ENCODE results near the gene MED4. TPM values are rescaled to one million over a fixed set of nuclear protein-coding genes. Genes with fewer than 3 reads are reported as not detected.

The MED4 gene
- total and polyA plus RNA-seq, 9 of the 15 experiments (the other 6 are each of a cell fraction or from before 2014, with no cell fraction given): 24.5 to 87.3 (median 58.3) TPM

DNA sequence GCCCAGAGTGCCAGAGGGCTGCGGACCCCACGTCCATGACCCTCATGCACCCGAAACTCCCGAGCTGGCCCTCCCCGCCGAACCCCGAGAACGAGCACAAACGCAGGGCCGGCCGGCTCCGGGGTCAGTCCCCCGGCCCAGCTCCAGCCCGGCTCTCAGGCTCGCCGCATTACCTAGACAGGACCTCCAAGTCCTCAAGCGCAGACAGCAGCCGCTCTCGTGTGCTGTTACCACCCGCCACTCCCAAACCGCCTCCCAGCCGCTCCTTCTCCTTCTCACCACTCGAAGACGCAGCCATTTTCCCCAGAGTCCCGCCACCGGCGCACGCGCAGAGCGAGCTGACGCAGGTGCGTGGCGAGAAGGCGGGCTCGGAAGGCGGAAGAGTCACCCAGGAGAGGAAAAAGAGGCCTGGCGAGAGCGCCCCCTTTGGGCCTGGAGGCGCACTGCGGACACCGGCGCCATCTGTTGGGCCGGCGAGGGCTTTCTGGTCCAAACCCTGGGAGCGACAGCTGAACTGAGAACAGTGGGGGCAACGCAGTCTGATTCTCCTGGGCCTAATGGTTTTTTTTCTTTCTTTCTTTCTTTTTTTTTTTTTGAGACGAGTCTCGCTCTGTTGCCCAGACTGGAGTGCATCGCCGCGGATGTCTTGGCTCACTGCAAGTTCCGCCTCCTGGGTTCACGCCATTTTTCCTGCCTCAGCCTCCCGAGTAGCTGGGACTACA lies at the start of gene MED4 (continued):
- TF ChIP-seq, protein P1, sequence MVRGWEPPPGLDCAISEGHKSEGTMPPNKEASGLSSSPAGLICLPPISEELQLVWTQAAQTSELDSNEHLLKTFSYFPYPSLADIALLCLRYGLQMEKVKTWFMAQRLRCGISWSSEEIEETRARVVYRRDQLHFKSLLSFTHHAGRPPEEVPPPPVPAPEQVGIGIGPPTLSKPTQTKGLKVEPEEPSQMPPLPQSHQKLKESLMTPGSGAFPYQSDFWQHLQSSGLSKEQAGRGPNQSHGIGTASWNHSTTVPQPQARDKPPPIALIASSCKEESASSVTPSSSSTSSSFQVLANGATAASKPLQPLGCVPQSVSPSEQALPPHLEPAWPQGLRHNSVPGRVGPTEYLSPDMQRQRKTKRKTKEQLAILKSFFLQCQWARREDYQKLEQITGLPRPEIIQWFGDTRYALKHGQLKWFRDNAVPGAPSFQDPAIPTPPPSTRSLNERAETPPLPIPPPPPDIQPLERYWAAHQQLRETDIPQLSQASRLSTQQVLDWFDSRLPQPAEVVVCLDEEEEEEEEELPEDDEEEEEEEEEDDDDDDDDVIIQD (CRISPR knock-in tag; IDR thresholded peaks at IDR 0.05): no peak
- TF ChIP-seq EP400 (IDR thresholded peaks at IDR 0.05) (peak; percentile 88), ZNF3 (CRISPR knock-in tag; IDR thresholded peaks at IDR 0.05) (no peak), HNRNPK (IDR thresholded peaks at IDR 0.05; ENCODE audit: low read depth, low read length, poor library complexity, severe bottlenecking) (no peak), L3MBTL2 (IDR thresholded peaks at IDR 0.05) (peak; percentile 61), TCFL5 (CRISPR knock-in tag; conservative IDR thresholded peaks at IDR 0.05) (no peak), GTF2E2 (tag; IDR thresholded peaks at IDR 0.05) (peak; percentile 68; the same call in 1 of the 2 replicates), PTRF (tag; IDR thresholded peaks at IDR 0.05) (no peak), RAD21 (CRISPR knock-in tag; conservative IDR thresholded peaks at IDR 0.05 in 1 of 2, IDR thresholded peaks at IDR 0.05 in 1 of 2) (peak; percentile 45 to 54; a peak in 3 of 4 replicates)
- TF ChIP-seq, protein P2, sequence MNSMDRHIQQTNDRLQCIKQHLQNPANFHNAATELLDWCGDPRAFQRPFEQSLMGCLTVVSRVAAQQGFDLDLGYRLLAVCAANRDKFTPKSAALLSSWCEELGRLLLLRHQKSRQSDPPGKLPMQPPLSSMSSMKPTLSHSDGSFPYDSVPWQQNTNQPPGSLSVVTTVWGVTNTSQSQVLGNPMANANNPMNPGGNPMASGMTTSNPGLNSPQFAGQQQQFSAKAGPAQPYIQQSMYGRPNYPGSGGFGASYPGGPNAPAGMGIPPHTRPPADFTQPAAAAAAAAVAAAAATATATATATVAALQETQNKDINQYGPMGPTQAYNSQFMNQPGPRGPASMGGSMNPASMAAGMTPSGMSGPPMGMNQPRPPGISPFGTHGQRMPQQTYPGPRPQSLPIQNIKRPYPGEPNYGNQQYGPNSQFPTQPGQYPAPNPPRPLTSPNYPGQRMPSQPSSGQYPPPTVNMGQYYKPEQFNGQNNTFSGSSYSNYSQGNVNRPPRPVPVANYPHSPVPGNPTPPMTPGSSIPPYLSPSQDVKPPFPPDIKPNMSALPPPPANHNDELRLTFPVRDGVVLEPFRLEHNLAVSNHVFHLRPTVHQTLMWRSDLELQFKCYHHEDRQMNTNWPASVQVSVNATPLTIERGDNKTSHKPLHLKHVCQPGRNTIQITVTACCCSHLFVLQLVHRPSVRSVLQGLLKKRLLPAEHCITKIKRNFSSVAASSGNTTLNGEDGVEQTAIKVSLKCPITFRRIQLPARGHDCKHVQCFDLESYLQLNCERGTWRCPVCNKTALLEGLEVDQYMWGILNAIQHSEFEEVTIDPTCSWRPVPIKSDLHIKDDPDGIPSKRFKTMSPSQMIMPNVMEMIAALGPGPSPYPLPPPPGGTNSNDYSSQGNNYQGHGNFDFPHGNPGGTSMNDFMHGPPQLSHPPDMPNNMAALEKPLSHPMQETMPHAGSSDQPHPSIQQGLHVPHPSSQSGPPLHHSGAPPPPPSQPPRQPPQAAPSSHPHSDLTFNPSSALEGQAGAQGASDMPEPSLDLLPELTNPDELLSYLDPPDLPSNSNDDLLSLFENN (IDR thresholded peaks at IDR 0.05; ENCODE audit: low read depth in 2 of 2, low read length in 2 of 2): 0 out of 4 replicates have a peak, but pooled peaks of 1 of the 2 experiments have one; percentile 40
- TF ChIP-seq, protein P3, sequence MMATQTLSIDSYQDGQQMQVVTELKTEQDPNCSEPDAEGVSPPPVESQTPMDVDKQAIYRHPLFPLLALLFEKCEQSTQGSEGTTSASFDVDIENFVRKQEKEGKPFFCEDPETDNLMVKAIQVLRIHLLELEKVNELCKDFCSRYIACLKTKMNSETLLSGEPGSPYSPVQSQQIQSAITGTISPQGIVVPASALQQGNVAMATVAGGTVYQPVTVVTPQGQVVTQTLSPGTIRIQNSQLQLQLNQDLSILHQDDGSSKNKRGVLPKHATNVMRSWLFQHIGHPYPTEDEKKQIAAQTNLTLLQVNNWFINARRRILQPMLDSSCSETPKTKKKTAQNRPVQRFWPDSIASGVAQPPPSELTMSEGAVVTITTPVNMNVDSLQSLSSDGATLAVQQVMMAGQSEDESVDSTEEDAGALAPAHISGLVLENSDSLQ (IDR thresholded peaks at IDR 0.05): peak; percentile 35
- TF ChIP-seq, protein P4, sequence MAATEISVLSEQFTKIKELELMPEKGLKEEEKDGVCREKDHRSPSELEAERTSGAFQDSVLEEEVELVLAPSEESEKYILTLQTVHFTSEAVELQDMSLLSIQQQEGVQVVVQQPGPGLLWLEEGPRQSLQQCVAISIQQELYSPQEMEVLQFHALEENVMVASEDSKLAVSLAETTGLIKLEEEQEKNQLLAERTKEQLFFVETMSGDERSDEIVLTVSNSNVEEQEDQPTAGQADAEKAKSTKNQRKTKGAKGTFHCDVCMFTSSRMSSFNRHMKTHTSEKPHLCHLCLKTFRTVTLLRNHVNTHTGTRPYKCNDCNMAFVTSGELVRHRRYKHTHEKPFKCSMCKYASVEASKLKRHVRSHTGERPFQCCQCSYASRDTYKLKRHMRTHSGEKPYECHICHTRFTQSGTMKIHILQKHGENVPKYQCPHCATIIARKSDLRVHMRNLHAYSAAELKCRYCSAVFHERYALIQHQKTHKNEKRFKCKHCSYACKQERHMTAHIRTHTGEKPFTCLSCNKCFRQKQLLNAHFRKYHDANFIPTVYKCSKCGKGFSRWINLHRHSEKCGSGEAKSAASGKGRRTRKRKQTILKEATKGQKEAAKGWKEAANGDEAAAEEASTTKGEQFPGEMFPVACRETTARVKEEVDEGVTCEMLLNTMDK (IDR thresholded peaks at IDR 0.05; ENCODE audit: borderline replicate concordance, insufficient read depth, low read depth, low read length, poor library complexity, severe bottlenecking): peak; percentile 99
- TF ChIP-seq, protein P5, sequence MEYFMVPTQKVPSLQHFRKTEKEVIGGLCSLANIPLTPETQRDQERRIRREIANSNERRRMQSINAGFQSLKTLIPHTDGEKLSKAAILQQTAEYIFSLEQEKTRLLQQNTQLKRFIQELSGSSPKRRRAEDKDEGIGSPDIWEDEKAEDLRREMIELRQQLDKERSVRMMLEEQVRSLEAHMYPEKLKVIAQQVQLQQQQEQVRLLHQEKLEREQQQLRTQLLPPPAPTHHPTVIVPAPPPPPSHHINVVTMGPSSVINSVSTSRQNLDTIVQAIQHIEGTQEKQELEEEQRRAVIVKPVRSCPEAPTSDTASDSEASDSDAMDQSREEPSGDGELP (CRISPR knock-in tag; IDR thresholded peaks at IDR 0.05; ENCODE audit: borderline replicate concordance): peak; percentile 92
- TF ChIP-seq, protein P6, sequence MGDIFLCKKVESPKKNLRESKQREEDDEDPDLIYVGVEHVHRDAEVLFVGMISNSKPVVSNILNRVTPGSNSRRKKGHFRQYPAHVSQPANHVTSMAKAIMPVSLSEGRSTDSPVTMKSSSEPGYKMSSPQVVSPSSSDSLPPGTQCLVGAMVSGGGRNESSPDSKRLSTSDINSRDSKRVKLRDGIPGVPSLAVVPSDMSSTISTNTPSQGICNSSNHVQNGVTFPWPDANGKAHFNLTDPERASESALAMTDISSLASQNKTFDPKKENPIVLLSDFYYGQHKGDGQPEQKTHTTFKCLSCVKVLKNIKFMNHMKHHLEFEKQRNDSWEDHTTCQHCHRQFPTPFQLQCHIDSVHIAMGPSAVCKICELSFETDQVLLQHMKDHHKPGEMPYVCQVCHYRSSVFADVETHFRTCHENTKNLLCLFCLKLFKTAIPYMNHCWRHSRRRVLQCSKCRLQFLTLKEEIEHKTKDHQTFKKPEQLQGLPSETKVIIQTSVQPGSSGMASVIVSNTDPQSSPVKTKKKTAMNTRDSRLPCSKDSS (IDR thresholded peaks at IDR 0.05; ENCODE audit: low read depth, partially characterized antibody): no peak
